SK-N-SH (cell line): ENCODE results near the gene STRA8. TPM values are rescaled to one million over a fixed set of nuclear protein-coding genes. Genes with fewer than 3 reads are reported as not detected.

Source experiments
- CTCF ChIA-PET: fragments of 300-600, 350-600 bp; formaldehyde crosslinking; extraction: SDS; loops from one replicate; lab custom pipeline; 2021; lab: Yijun Ruan, JAX
- POLR2A ChIA-PET: fragments of 350-600 bp; sonication (Branson Sonifier 250); formaldehyde crosslinking; extraction: SDS; loops from one replicate; lab custom pipeline; 2020; ENCODE audit warnings: antibody characterized with exemption, inconsistent platforms; lab: Yijun Ruan, JAX
- DNase-seq: peaks from one replicate; pipeline ENCODE4 v3.0.0; 2012
- H2AFZ ChIP-seq: fragments of 200-600 bp; sonication (generic); 2 replicates; pipeline ENCODE4 v1.8.1; 2016; ENCODE audit warnings: antibody characterized with exemption, mild to moderate bottlenecking, low read depth
- H3F3A ChIP-seq: fragments of 200-600 bp; sonication (generic); replicated peaks from 2 replicates; pipeline ENCODE3; 2016; ENCODE audit warnings: antibody characterized with exemption, mild to moderate bottlenecking; ENCODE audit not compliant: insufficient read depth
- H3K27ac ChIP-seq, 2 experiments: fragments of 200-500 bp in 1 of 2; fragments of 200-600 bp in 1 of 2; sonication (Bioruptor generic) in 1 of 2; sonication (generic), shearing (Covaris generic) in 1 of 2; 2 replicates each; pipeline versions ENCODE4 v1.5.1 to v1.6.1; 2014 to 2016; ENCODE audit warnings: low read depth in 2 of 2, inconsistent platforms in 1 of 2, low read length in 1 of 2, mild to moderate bottlenecking in 1 of 2, mixed read lengths in 1 of 2
- H3K27me3 ChIP-seq: fragments of 200-600 bp; sonication (generic), shearing (Covaris generic); 2 replicates; pipeline ENCODE4 v1.6.1; 2016; ENCODE audit warnings: mixed run types; ENCODE audit not compliant: insufficient read depth
- H3K36me3 ChIP-seq, 2 experiments: fragments of 200-500 bp in 1 of 2; fragments of 200-600 bp in 1 of 2; sonication (Bioruptor generic) in 1 of 2; sonication (generic) in 1 of 2; replicated peaks in 1 of 2; 2 replicates each; pipeline versions ENCODE3 to v1.5.1; 2014 to 2016; ENCODE audit warnings: low read length in 1 of 2, mild to moderate bottlenecking in 1 of 2; ENCODE audit not compliant: insufficient read depth in 2 of 2, control insufficient read depth in 1 of 2
- H3K4me1 ChIP-seq, 2 experiments: fragments of 200-500 bp in 1 of 2; fragments of 200-600 bp in 1 of 2; sonication (Bioruptor generic) in 1 of 2; sonication (generic), shearing (Covaris generic) in 1 of 2; 2 replicates each; pipeline versions ENCODE4 v1.5.1 to v1.6.1; 2014 to 2016; ENCODE audit warnings: low read depth in 1 of 2, low read length in 1 of 2, mixed run types in 1 of 2; ENCODE audit not compliant: insufficient read depth in 2 of 2, control insufficient read depth in 1 of 2
- H3K4me2 ChIP-seq: fragments of 200-600 bp; sonication (generic), shearing (Covaris generic); 2 replicates; pipeline ENCODE4 v1.6.1; 2017; ENCODE audit warnings: mixed run types
- H3K4me3 ChIP-seq, 2 experiments: fragments of 200-500 bp in 1 of 2; fragments of 200-600 bp in 1 of 2; sonication (Bioruptor generic) in 1 of 2; sonication (generic), shearing (Covaris generic) in 1 of 2; 2 replicates each; pipeline versions ENCODE4 v1.5.1 to v1.8.1; 2014 to 2016; ENCODE audit warnings: low read depth in 2 of 2, inconsistent platforms in 1 of 2, low read length in 1 of 2, mild to moderate bottlenecking in 1 of 2, mixed read lengths in 1 of 2, moderate library complexity in 1 of 2
- H3K79me2 ChIP-seq: fragments of 200-600 bp; sonication (generic); 2 replicates; pipeline ENCODE4 v1.8.1; 2017; ENCODE audit warnings: mild to moderate bottlenecking; ENCODE audit not compliant: insufficient read depth
- H3K9ac ChIP-seq: fragments of 200-600 bp; sonication (generic); 2 replicates; pipeline ENCODE4 v1.6.1; 2017; ENCODE audit warnings: mixed run types
- H3K9me2 ChIP-seq: fragments of 200-600 bp; sonication (generic); 2 replicates; pipeline ENCODE4 v1.6.1; 2017; ENCODE audit warnings: mixed run types
- H3K9me3 ChIP-seq: fragments of 200-600 bp; sonication (generic); 2 replicates; pipeline ENCODE4 v1.6.1; 2017; ENCODE audit warnings: mixed run types, mild to moderate bottlenecking, moderate library complexity
- H4K20me1 ChIP-seq: fragments of 200-600 bp; sonication (generic); 2 replicates; pipeline ENCODE4 v1.6.1; 2017; ENCODE audit warnings: mild to moderate bottlenecking, mixed run types; ENCODE audit not compliant: insufficient read depth
- ELF1 ChIP-seq: IDR thresholded peaks from 2 replicates; pipeline ENCODE4 v1.4.0; 2012
- FOXJ3 ChIP-seq: sonication (generic); formaldehyde crosslinking; IDR thresholded peaks from 2 replicates; pipeline ENCODE4 v1.5.1; 2020; ENCODE audit warnings: mild to moderate bottlenecking, missing genetic modification reagents
- FOXM1 ChIP-seq: IDR thresholded peaks from 2 replicates; pipeline ENCODE4 v1.4.0; 2012; ENCODE audit warnings: low read depth, mild to moderate bottlenecking
- NRF1 ChIP-seq: IDR thresholded peaks from 2 replicates; pipeline ENCODE4 v1.6.1; 2012; ENCODE audit warnings: low read depth, mild to moderate bottlenecking, low read length
- RFX5 ChIP-seq: IDR thresholded peaks from 2 replicates; pipeline ENCODE4 v1.6.1; 2012; ENCODE audit warnings: mild to moderate bottlenecking, improper control_type of control experiment, low read length
- RXRA ChIP-seq: IDR thresholded peaks from 2 replicates; pipeline ENCODE4 v1.4.0; 2012; ENCODE audit warnings: low read depth, mild to moderate bottlenecking, borderline replicate concordance
- SMC3 ChIP-seq: IDR thresholded peaks from 2 replicates; pipeline ENCODE4 v1.6.1; 2012; ENCODE audit warnings: low read depth, low read length, improper control_type of control experiment
- WGBS: methylation state at CpG from one replicate; pipeline ENCODE4 v1.1.6; 2017; ENCODE audit warnings: low lambda C conversion rate; 5-methylcytosine and 5-hydroxymethylcytosine counted together
- polyA plus RNA-seq, 3 experiments: library from polyadenylated mRNA; depleted of rRNA; stranded (reverse); fragments of >200 nt; gene quantifications; 2 replicates each; pipeline ENCODE4 v1.2.3, GENCODE V29; 2012
- TF ChIP-seq, protein P1 (sequence below): fragments of 200-600 bp; sonication (generic); IDR thresholded peaks from 2 replicates; pipeline ENCODE4 v1.6.1; 2017; ENCODE audit warnings: antibody characterized with exemption, mild to moderate bottlenecking, moderate library complexity
- TF ChIP-seq, protein P2 (sequence below): fragments of 150-350 bp; IDR thresholded peaks from 2 replicates; pipeline ENCODE4 v1.6.1; 2017; ENCODE audit warnings: antibody characterized with exemption, low read length, low read depth, borderline replicate concordance

Gene STRA8
- polyA plus RNA-seq, 1 of the 3 experiments (the other 2 are of a cell fraction): not detected

DNA sequence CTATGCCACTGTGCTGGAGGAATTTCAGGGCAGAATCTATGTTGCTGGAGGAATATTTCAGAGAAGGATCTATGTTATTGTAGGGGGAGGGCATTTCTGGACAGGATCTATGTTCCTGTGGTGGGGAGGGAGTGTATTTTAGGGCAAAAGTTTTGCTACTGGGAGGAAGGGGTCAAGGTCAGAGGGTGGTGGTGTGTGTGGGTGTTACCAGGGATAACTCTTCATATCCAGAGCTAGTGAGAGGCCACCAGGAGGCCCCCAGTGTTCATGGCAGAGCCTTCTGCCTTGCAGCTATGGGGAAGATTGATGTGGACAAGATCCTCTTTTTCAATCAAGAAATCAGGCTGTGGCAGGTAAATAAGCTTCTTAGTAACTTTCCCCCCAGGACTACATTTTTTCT lies 2.0 kb upstream of the STRA8 start:
- H3K79me2 ChIP-seq: no peaks in the 10 kb centered on the region
- no peak overlapping the region for H3K9ac ChIP-seq
- H3K36me3 ChIP-seq: no peaks in the 10 kb centered on the region
- H3K27ac ChIP-seq: no peak overlapping the region
- H3K4me1 ChIP-seq: no peaks in the 10 kb centered on the region
- no peak overlapping the region for H2AFZ ChIP-seq
- H4K20me1 ChIP-seq: no peaks in the 10 kb centered on the region
- H3K27me3 ChIP-seq: no peaks in the 10 kb centered on the region; the same call in 1 of the 2 replicates
- TF ChIP-seq ELF1: no peak
- TF ChIP-seq, protein P1, sequence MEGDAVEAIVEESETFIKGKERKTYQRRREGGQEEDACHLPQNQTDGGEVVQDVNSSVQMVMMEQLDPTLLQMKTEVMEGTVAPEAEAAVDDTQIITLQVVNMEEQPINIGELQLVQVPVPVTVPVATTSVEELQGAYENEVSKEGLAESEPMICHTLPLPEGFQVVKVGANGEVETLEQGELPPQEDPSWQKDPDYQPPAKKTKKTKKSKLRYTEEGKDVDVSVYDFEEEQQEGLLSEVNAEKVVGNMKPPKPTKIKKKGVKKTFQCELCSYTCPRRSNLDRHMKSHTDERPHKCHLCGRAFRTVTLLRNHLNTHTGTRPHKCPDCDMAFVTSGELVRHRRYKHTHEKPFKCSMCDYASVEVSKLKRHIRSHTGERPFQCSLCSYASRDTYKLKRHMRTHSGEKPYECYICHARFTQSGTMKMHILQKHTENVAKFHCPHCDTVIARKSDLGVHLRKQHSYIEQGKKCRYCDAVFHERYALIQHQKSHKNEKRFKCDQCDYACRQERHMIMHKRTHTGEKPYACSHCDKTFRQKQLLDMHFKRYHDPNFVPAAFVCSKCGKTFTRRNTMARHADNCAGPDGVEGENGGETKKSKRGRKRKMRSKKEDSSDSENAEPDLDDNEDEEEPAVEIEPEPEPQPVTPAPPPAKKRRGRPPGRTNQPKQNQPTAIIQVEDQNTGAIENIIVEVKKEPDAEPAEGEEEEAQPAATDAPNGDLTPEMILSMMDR: no peak
- TF ChIP-seq RXRA: no peak
- TF ChIP-seq FOXJ3 (CRISPR knock-in tag): no peak
- POLR2A ChIA-PET: no interaction called here
- no peaks in the 10 kb centered on the region for H3K9me2 ChIP-seq
- no peak overlapping the region for H3K4me2 ChIP-seq
- CTCF ChIA-PET: interaction anchor here (1.0 to 3.2 kb wide), 3 partner anchors 12 to 42 kb away, joined by 3 to 9 read pairs (median 3); no protein-coding TSS in a partner anchor
- H3F3A ChIP-seq: no peaks in the 10 kb centered on the region
- no peaks in the 10 kb centered on the region for H3K9me3 ChIP-seq
- DNase-seq: no peak
- H3K4me3 ChIP-seq: no peak overlapping the region

DNA sequence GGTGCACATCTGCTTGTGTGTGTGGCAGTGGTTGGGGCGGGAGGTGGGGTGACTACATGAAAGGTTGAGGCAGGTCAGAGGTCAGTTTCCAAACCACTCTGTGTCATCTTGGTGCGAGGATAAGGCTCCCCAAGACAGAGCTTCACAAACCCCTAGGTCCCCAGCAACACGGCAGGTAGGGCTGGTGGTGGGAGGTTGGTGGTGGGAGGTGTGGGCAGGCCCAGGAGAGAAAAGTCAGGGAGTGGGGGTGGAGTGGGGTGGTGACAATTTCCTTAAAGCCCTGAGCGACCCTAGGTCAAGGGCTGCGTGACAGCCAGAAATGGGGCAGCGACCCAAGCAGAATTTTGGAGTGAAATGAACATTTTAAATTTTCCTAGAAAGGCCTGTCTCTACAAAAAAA lies 1.6 kb upstream of the STRA8 start:
- H4K20me1 ChIP-seq: no peaks in the 10 kb centered on the region
- no peak overlapping the region for H3K4me2 ChIP-seq
- no peaks in the 10 kb centered on the region for H3K4me1 ChIP-seq
- DNase-seq: no peak
- no peaks in the 10 kb centered on the region for H3K79me2 ChIP-seq
- no peaks in the 10 kb centered on the region for H3K36me3 ChIP-seq
- H3K9me2 ChIP-seq: no peaks in the 10 kb centered on the region
- H3F3A ChIP-seq: no peaks in the 10 kb centered on the region
- no peak for TF ChIP-seq FOXM1
- TF ChIP-seq, protein P2, sequence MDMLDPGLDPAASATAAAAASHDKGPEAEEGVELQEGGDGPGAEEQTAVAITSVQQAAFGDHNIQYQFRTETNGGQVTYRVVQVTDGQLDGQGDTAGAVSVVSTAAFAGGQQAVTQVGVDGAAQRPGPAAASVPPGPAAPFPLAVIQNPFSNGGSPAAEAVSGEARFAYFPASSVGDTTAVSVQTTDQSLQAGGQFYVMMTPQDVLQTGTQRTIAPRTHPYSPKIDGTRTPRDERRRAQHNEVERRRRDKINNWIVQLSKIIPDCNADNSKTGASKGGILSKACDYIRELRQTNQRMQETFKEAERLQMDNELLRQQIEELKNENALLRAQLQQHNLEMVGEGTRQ: no peak
- no peak for TF ChIP-seq RFX5
- no peak for TF ChIP-seq SMC3
- TF ChIP-seq NRF1: no peak
- TF ChIP-seq, all 33 proteins: peak for 0
- no peaks in the 10 kb centered on the region for H3K9me3 ChIP-seq
- no peak overlapping the region for H3K27ac ChIP-seq
- ChIA-PET POLR2A (no interaction called here), CTCF (interaction anchor here (1.0 to 3.2 kb wide), 4 partner anchors 12 to 42 kb away, joined by 3 to 9 read pairs (median 4); no protein-coding TSS in a partner anchor)
- H3K9ac ChIP-seq: no peak overlapping the region
- no peak overlapping the region for H2AFZ ChIP-seq
- no peaks in the 10 kb centered on the region; the same call in 1 of the 2 replicates for H3K27me3 ChIP-seq
- no peak overlapping the region for H3K4me3 ChIP-seq
- WGBS: 88% methylated on average over 6 of the region's 6 CpGs
